Smooth muscle cell (in vitro differentiated cells): Measurements from ENCODE around the gene CDK5RAP2. TPM values are rescaled to one million over a fixed set of nuclear protein-coding genes. Genes with fewer than 3 reads are reported as not detected.

Experiments used
- DNase-seq: peaks from one replicate; lab custom pipeline; 2025; ENCODE audit not compliant: unreplicated experiment; lab: John Stamatoyannopoulos, UW
- H2AFZ ChIP-seq: fragments of 200-600 bp; sonication (generic); 2 replicates; pipeline ENCODE4 v1.6.0; 2016; ENCODE audit warnings: antibody characterized with exemption, low read depth, mild to moderate bottlenecking
- H3F3A ChIP-seq: fragments of 200-600 bp; sonication (generic); 2 replicates; pipeline ENCODE4 v1.6.0; 2017; ENCODE audit warnings: antibody characterized with exemption, low read depth
- H3K27ac ChIP-seq: fragments of 200-600 bp; sonication (generic); 2 replicates; pipeline ENCODE4 v1.5.1; 2016; ENCODE audit warnings: low read depth, mild to moderate bottlenecking
- H3K27me3 ChIP-seq: fragments of 200-600 bp; sonication (generic); 2 replicates; pipeline ENCODE4 v1.6.1; 2016; ENCODE audit warnings: low read depth, mild to moderate bottlenecking
- H3K36me3 ChIP-seq: fragments of 200-600 bp; sonication (generic); 2 replicates; pipeline ENCODE4 v1.5.1; 2016; ENCODE audit warnings: low read depth
- H3K4me1 ChIP-seq: fragments of 200-600 bp; sonication (generic); 2 replicates; pipeline ENCODE4 v1.5.1; 2016; ENCODE audit warnings: low read depth
- H3K4me2 ChIP-seq: fragments of 200-600 bp; sonication (generic); 2 replicates; pipeline ENCODE4 v1.6.0; 2016; ENCODE audit warnings: mild to moderate bottlenecking
- H3K4me3 ChIP-seq: fragments of 200-600 bp; sonication (generic); 2 replicates; pipeline ENCODE4 v1.5.1; 2016; ENCODE audit warnings: mild to moderate bottlenecking
- H3K79me2 ChIP-seq: fragments of 200-600 bp; sonication (generic); 2 replicates; pipeline ENCODE4 v1.6.0; 2016; ENCODE audit warnings: low read depth, mild to moderate bottlenecking
- H3K9ac ChIP-seq: fragments of 200-600 bp; sonication (generic); 2 replicates; pipeline ENCODE4 v1.6.0; 2016; ENCODE audit warnings: low read depth
- H3K9me3 ChIP-seq: fragments of 200-600 bp; sonication (generic); replicated peaks from 2 replicates; pipeline ENCODE4 v1.5.1; 2016; ENCODE audit warnings: low read depth
- H4K20me1 ChIP-seq: fragments of 200-600 bp; sonication (generic); 2 replicates; pipeline ENCODE4 v1.6.0; 2016; ENCODE audit warnings: low read depth
- WGBS: methylation state at CpG from one replicate; pipeline ENCODE4 v1.1.7; 2016; ENCODE audit warnings: low lambda C conversion rate; 5-methylcytosine and 5-hydroxymethylcytosine counted together
- polyA plus RNA-seq: library from polyadenylated mRNA; unstranded; fragments of >200 nt; fragmentation: Nextera tagmentation; extraction: Ambion mirVana; gene quantifications from 2 replicates; pipeline ENCODE4 v1.2.1, GENCODE V29; 2016
- total RNA-seq: library from RNA; depleted of rRNA; stranded (reverse); fragments of >200 nt; gene quantifications from 2 replicates; pipeline ENCODE4 v1.2.3, GENCODE V29; 2014
- TF ChIP-seq, protein P1 (sequence below): fragments of 200-600 bp; sonication (generic); IDR thresholded peaks from 2 replicates; pipeline ENCODE4 v1.5.1; 2017; ENCODE audit warnings: borderline replicate concordance, mild to moderate bottlenecking, antibody characterized with exemption; ENCODE audit not compliant: insufficient read depth, poor library complexity, severe bottlenecking

The CDK5RAP2 gene
- total and polyA plus RNA-seq, 2 experiments from 2014 or later: 33.7 to 38.3 TPM

- H4K20me1 ChIP-seq: no peaks in the 10 kb centered on the region
- H3K4me3 ChIP-seq: no peak overlapping the region
- H3K36me3 ChIP-seq: no peaks in the 10 kb centered on the region
- H3K4me2 ChIP-seq: no peak overlapping the region
- TF ChIP-seq, protein P1, sequence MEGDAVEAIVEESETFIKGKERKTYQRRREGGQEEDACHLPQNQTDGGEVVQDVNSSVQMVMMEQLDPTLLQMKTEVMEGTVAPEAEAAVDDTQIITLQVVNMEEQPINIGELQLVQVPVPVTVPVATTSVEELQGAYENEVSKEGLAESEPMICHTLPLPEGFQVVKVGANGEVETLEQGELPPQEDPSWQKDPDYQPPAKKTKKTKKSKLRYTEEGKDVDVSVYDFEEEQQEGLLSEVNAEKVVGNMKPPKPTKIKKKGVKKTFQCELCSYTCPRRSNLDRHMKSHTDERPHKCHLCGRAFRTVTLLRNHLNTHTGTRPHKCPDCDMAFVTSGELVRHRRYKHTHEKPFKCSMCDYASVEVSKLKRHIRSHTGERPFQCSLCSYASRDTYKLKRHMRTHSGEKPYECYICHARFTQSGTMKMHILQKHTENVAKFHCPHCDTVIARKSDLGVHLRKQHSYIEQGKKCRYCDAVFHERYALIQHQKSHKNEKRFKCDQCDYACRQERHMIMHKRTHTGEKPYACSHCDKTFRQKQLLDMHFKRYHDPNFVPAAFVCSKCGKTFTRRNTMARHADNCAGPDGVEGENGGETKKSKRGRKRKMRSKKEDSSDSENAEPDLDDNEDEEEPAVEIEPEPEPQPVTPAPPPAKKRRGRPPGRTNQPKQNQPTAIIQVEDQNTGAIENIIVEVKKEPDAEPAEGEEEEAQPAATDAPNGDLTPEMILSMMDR: no peak
- H3K4me1 ChIP-seq: no peaks in the 10 kb centered on the region
- no peak for DNase-seq
- H2AFZ ChIP-seq: no peak overlapping the region
- peaks cover 12% of the 10 kb centered on the region for H3F3A ChIP-seq
- H3K9ac ChIP-seq: no peak overlapping the region
- no peak overlapping the region for H3K27ac ChIP-seq
- H3K9me3 ChIP-seq: no peaks in the 10 kb centered on the region
- 55% methylated on average over 3 of the region's 3 CpGs for WGBS
- no peaks in the 10 kb centered on the region for H3K27me3 ChIP-seq
- H3K79me2 ChIP-seq: no peaks in the 10 kb centered on the region
Observed at GRCh38 chr9:120362446-120362845, 217.5 kb downstream of the CDK5RAP2 start.

DNA sequence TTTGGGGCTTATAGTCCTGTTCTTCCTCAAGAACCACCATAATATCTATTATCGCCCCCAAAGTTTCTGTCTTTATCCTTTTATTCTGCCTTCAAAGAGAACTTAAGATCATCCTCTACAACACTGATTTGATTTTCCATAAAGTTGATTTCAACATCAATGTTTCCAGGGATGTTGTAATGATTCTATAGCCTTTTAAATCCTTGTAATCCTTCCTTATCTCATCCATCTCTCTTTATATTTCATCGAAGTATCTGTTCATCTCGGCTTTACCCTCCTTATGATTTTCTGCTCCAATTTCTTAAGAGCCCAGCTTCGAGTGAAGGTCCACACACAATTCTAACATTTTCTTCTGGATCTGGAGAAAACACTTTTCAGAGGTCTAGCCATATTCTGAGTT is 218.4 kb downstream of the CDK5RAP2 start:
- Histone ChIP-seq H3F3A (peaks cover 12% of the 10 kb centered on the region), H3K4me1 (no peaks in the 10 kb centered on the region), H3K9ac (no peak overlapping the region), H3K4me3 (no peak overlapping the region), H3K36me3 (no peaks in the 10 kb centered on the region), H3K79me2 (no peaks in the 10 kb centered on the region), H4K20me1 (no peaks in the 10 kb centered on the region), H3K9me3 (no peaks in the 10 kb centered on the region), H3K27me3 (no peaks in the 10 kb centered on the region), H2AFZ (no peak overlapping the region), H3K27ac (no peak overlapping the region), H3K4me2 (no peak overlapping the region)
- WGBS: 52% methylated on average over 4 of the region's 4 CpGs
- TF ChIP-seq, protein P1: no peak
- no peak for DNase-seq

- Histone ChIP-seq H3K36me3 (no peaks in the 10 kb centered on the region), H3K27ac (no peak overlapping the region), H3K4me1 (no peaks in the 10 kb centered on the region), H3K9ac (no peak overlapping the region), H3F3A (peaks cover 5% of the 10 kb centered on the region), H3K27me3 (no peaks in the 10 kb centered on the region), H4K20me1 (no peaks in the 10 kb centered on the region), H3K9me3 (no peaks in the 10 kb centered on the region), H3K4me2 (no peak overlapping the region), H3K4me3 (no peak overlapping the region), H2AFZ (no peak overlapping the region), H3K79me2 (no peaks in the 10 kb centered on the region)
- no peak for DNase-seq
- 85% methylated on average over 4 of the region's 4 CpGs for WGBS
- TF ChIP-seq, protein P1: no peak
Observed at GRCh38 chr9:120360510-120360909, 219.5 kb downstream of the CDK5RAP2 start.

DNA sequence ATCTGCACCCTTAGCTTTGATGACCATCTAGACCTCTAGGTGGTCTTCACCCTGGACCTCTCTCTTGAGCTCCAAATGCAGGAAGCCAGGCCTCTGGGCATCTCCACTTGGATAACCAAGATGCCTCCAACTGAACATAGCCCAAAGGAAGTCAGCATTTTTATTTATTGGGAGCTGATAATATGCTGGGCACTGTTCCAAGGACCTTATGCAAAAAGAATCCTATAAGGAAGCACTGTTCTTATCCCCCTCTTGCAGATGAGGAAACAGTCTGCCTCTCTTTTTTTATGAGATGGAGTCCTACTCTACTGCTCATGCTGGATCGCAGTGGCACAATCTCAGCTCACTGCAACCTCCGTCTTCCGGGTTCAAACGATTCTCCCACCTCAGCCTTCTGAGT is 219.9 kb downstream of the CDK5RAP2 start:
- no peaks in the 10 kb centered on the region for H3K36me3 ChIP-seq
- no peaks in the 10 kb centered on the region for H3K79me2 ChIP-seq
- no peak overlapping the region for H3K4me3 ChIP-seq
- no peak overlapping the region for H2AFZ ChIP-seq
- 66% methylated on average over 4 of the region's 4 CpGs for WGBS
- H3F3A ChIP-seq: peaks cover 1% of the 10 kb centered on the region
- no peaks in the 10 kb centered on the region for H3K27me3 ChIP-seq
- TF ChIP-seq, protein P1: no peak
- no peak overlapping the region for H3K9ac ChIP-seq
- no peaks in the 10 kb centered on the region for H3K4me1 ChIP-seq
- no peaks in the 10 kb centered on the region for H4K20me1 ChIP-seq
- H3K27ac ChIP-seq: no peak overlapping the region
- no peak overlapping the region for H3K4me2 ChIP-seq
- no peaks in the 10 kb centered on the region for H3K9me3 ChIP-seq
- DNase-seq: no peak
